OCI-LY1 (cell line): Measurements from ENCODE around the gene TRMT61A.

Experiments used
- H2AFZ ChIP-seq: fragments of 200-600 bp; sonication (generic), shearing (Covaris generic); 2 replicates; pipeline ENCODE4 v1.6.0; 2014; ENCODE audit warnings: antibody characterized with exemption, mild to moderate bottlenecking, low read length
- H3F3A ChIP-seq: fragments of 200-600 bp; sonication (generic), shearing (Covaris generic); 2 replicates; pipeline ENCODE4 v1.6.0; 2014; ENCODE audit warnings: mild to moderate bottlenecking, antibody characterized with exemption, low read length, moderate library complexity; ENCODE audit not compliant: insufficient read depth
- H3K27ac ChIP-seq: fragments of 200-600 bp; sonication (generic); 2 replicates; pipeline ENCODE4 v1.5.1; 2014; ENCODE audit warnings: low read length, mixed run types, mild to moderate bottlenecking, low read depth; ENCODE audit not compliant: poor library complexity, severe bottlenecking
- H3K27me3 ChIP-seq: fragments of 200-600 bp; sonication (generic); 2 replicates; pipeline ENCODE4 v1.6.0; 2014; ENCODE audit warnings: antibody characterized with exemption, mild to moderate bottlenecking, low read length, moderate library complexity; ENCODE audit not compliant: insufficient read depth
- H3K36me3 ChIP-seq: fragments of 200-600 bp; sonication (generic); 2 replicates; pipeline ENCODE4 v1.6.1; 2014; ENCODE audit warnings: mild to moderate bottlenecking, antibody characterized with exemption, low read length, moderate library complexity, mixed read lengths; ENCODE audit not compliant: insufficient read depth
- H3K4me1 ChIP-seq: fragments of 200-600 bp; sonication (generic); 2 replicates; pipeline ENCODE4 v1.5.1; 2014; ENCODE audit warnings: mild to moderate bottlenecking, low read length, moderate library complexity; ENCODE audit not compliant: insufficient read depth, severe bottlenecking
- H3K4me2 ChIP-seq: fragments of 200-600 bp; sonication (generic), shearing (Covaris generic); 2 replicates; pipeline ENCODE4 v1.6.1; 2014; ENCODE audit warnings: low read length
- H3K4me3 ChIP-seq: fragments of 200-600 bp; sonication (generic); 2 replicates; pipeline ENCODE4 v1.5.1; 2014; ENCODE audit warnings: low read length, low read depth, mild to moderate bottlenecking, mixed read lengths; ENCODE audit not compliant: poor library complexity, severe bottlenecking
- H3K79me2 ChIP-seq: fragments of 200-600 bp; shearing (Covaris generic); 2 replicates; pipeline ENCODE4 v1.6.1; 2016; ENCODE audit warnings: mixed run types, low read length, mixed read lengths; ENCODE audit not compliant: insufficient read depth
- H3K9ac ChIP-seq: fragments of 200-600 bp; sonication (generic), shearing (Covaris generic); 2 replicates; pipeline ENCODE4 v1.6.1; 2014; ENCODE audit warnings: mild to moderate bottlenecking, low read length, mixed read lengths
- H3K9me2 ChIP-seq: fragments of 200-600 bp; sonication (generic), shearing (Covaris generic); 2 replicates; pipeline ENCODE4 v1.6.1; 2014; ENCODE audit warnings: low read depth, mild to moderate bottlenecking, low read length, mixed read lengths
- H3K9me3 ChIP-seq: fragments of 200-600 bp; shearing (Covaris generic); 2 replicates; pipeline ENCODE4 v1.6.1; 2014; ENCODE audit warnings: low read length, mixed read lengths
- H4K20me1 ChIP-seq: fragments of 200-600 bp; sonication (generic), shearing (Covaris generic); 2 replicates; pipeline ENCODE4 v1.6.0; 2016; ENCODE audit warnings: mild to moderate bottlenecking, low read length; ENCODE audit not compliant: insufficient read depth
- CTCF ChIP-seq: fragments of 200-600 bp; sonication (generic), shearing (Covaris generic); IDR thresholded peaks from 2 replicates; pipeline ENCODE4 v1.5.1; 2017; ENCODE audit warnings: mild to moderate bottlenecking, antibody characterized with exemption, low read length, moderate library complexity, mixed read lengths
- EZH2 ChIP-seq: fragments of 200-600 bp; sonication (generic), shearing (Covaris generic); IDR thresholded peaks from 2 replicates; pipeline ENCODE4 v1.8.0; 2017; ENCODE audit warnings: borderline replicate concordance, mixed run types, mild to moderate bottlenecking, antibody characterized with exemption, low read length, moderate library complexity, mixed read lengths

TRMT61A gene

GRCh38 chr14:103500148-103500990 is 28.6 kb upstream of the TRMT61A start:
- H3K4me2 ChIP-seq, result no peak overlapping the region
- H3F3A ChIP-seq, result peaks cover 7% of the 10 kb centered on the region
- H3K4me3 ChIP-seq, result no peak overlapping the region
- H3K27ac ChIP-seq, result no peak overlapping the region
- no peaks in the 10 kb centered on the region for H3K27me3 ChIP-seq
- TF ChIP-seq CTCF (peak; percentile 99), EZH2 (no peak)
- H2AFZ ChIP-seq, result no peak overlapping the region
- H3K9me3 ChIP-seq, result no peaks in the 10 kb centered on the region
- H3K9ac ChIP-seq, result no peak overlapping the region
- H3K9me2 ChIP-seq, result no peaks in the 10 kb centered on the region
- H3K36me3 ChIP-seq, result peaks cover 72% of the 10 kb centered on the region
- H3K4me1 ChIP-seq, result no peaks in the 10 kb centered on the region
- no peaks in the 10 kb centered on the region for H3K79me2 ChIP-seq
- H4K20me1 ChIP-seq, result no peaks in the 10 kb centered on the region

GRCh38 chr14:103501041-103501870 is 27.7 kb upstream of the TRMT61A start:
- Histone ChIP-seq H3K9me2 (no peaks in the 10 kb centered on the region), H4K20me1 (no peaks in the 10 kb centered on the region), H3K79me2 (no peaks in the 10 kb centered on the region), H2AFZ (no peak overlapping the region), H3K27me3 (no peaks in the 10 kb centered on the region), H3K9me3 (no peaks in the 10 kb centered on the region), H3F3A (peaks cover 7% of the 10 kb centered on the region), H3K9ac (no peak overlapping the region), H3K4me3 (no peak overlapping the region), H3K36me3 (peaks cover 64% of the 10 kb centered on the region), H3K4me2 (no peak overlapping the region), H3K4me1 (no peaks in the 10 kb centered on the region), H3K27ac (no peak overlapping the region)
- TF ChIP-seq EZH2 (no peak), CTCF (no peak)

- Histone ChIP-seq H3K27ac (no peak overlapping the region), H3K4me2 (no peak overlapping the region)
- no peak for TF ChIP-seq CTCF
- no peak for TF ChIP-seq EZH2
These were observed 26.9 kb upstream of the TRMT61A start for GRCh38 chr14:103501921-103502669.

More at GRCh38 chr14:103501921-103502669, 26.9 kb upstream of the TRMT61A start:
- Histone ChIP-seq H3K79me2 (no peaks in the 10 kb centered on the region), H2AFZ (no peak overlapping the region), H4K20me1 (no peaks in the 10 kb centered on the region), H3K27me3 (no peaks in the 10 kb centered on the region), H3K4me1 (no peaks in the 10 kb centered on the region), H3K36me3 (peaks cover 63% of the 10 kb centered on the region), H3K9ac (no peak overlapping the region), H3K4me3 (no peak overlapping the region), H3K9me3 (no peaks in the 10 kb centered on the region), H3K9me2 (no peaks in the 10 kb centered on the region), H3F3A (peaks cover 7% of the 10 kb centered on the region)
